H9 (cell line): Measurements from ENCODE around the gene UPK3A. TPM values are rescaled to one million over a fixed set of nuclear protein-coding genes. Genes with fewer than 3 reads are reported as not detected.

Experiments
- DNase-seq: peaks from one replicate; pipeline ENCODE4 v3.0.0-alpha.2; 2017
- H2AFZ ChIP-seq: one replicate; pipeline ENCODE4 v1.6.1; 2013; ENCODE audit warnings: mild to moderate bottlenecking, low read length, control low read depth, moderate library complexity
- H2AK5ac ChIP-seq: 2 replicates; pipeline ENCODE4 v1.6.1; 2013; ENCODE audit warnings: low read length, control low read depth, mixed read lengths; ENCODE audit not compliant: insufficient read length
- H2BK120ac ChIP-seq: one replicate; pipeline ENCODE4 v1.6.1; 2013; ENCODE audit warnings: low read depth, mild to moderate bottlenecking, low read length, control low read depth, inconsistent platforms; ENCODE audit not compliant: poor library complexity, severe bottlenecking
- H2BK12ac ChIP-seq: 2 replicates; pipeline ENCODE4 v1.6.1; 2013; ENCODE audit warnings: low read length, control low read depth, mixed read lengths, low read depth; ENCODE audit not compliant: insufficient read length
- H2BK15ac ChIP-seq: 2 replicates; pipeline ENCODE4 v1.6.1; 2013; ENCODE audit warnings: low read depth, low read length, control low read depth
- H2BK20ac ChIP-seq: one replicate; pipeline ENCODE4 v1.6.1; 2013; ENCODE audit warnings: low read depth, mild to moderate bottlenecking, low read length, control low read depth, inconsistent platforms; ENCODE audit not compliant: poor library complexity, severe bottlenecking
- H2BK5ac ChIP-seq: 2 replicates; pipeline ENCODE4 v1.6.1; 2013; ENCODE audit warnings: low read length, control low read depth, mixed read lengths; ENCODE audit not compliant: insufficient read length
- H3K14ac ChIP-seq: 2 replicates; pipeline ENCODE4 v1.6.1; 2013; ENCODE audit warnings: low read length, control low read depth; ENCODE audit not compliant: insufficient read depth
- H3K18ac ChIP-seq: 2 replicates; pipeline ENCODE4 v1.6.1; 2013; ENCODE audit warnings: low read depth, mild to moderate bottlenecking, mixed read lengths, low read length, control low read depth; ENCODE audit not compliant: insufficient read length
- H3K23ac ChIP-seq: 2 replicates; pipeline ENCODE4 v1.6.1; 2013; ENCODE audit warnings: low read length, control low read depth, mixed read lengths, low read depth; ENCODE audit not compliant: insufficient read length
- H3K23me2 ChIP-seq: 2 replicates; pipeline ENCODE4 v1.6.1; 2013; ENCODE audit warnings: low read depth, mild to moderate bottlenecking, mixed read lengths, low read length, control low read depth; ENCODE audit not compliant: insufficient read length, poor library complexity, severe bottlenecking
- H3K27ac ChIP-seq: 2 replicates; pipeline ENCODE4 v1.5.1; 2013; ENCODE audit warnings: low read length, control low read depth, mixed read lengths, low read depth; ENCODE audit not compliant: insufficient read length
- H3K27me3 ChIP-seq: 2 replicates; pipeline ENCODE4 v1.6.1; 2013; ENCODE audit warnings: low read length, control low read depth, inconsistent platforms; ENCODE audit not compliant: insufficient read depth
- H3K4ac ChIP-seq: 2 replicates; pipeline ENCODE4 v1.6.1; 2013; ENCODE audit warnings: low read depth, mild to moderate bottlenecking, control low read depth, inconsistent platforms, low read length, moderate library complexity
- H3K4me1 ChIP-seq: 2 replicates; pipeline ENCODE4 v1.6.1; 2013; ENCODE audit warnings: low read length, control low read depth, inconsistent platforms; ENCODE audit not compliant: insufficient read depth
- H3K4me2 ChIP-seq: 2 replicates; pipeline ENCODE4 v1.6.1; 2013; ENCODE audit warnings: low read length, control low read depth, mixed read lengths; ENCODE audit not compliant: insufficient read length, insufficient read depth
- H3K56ac ChIP-seq: 2 replicates; pipeline ENCODE4 v1.6.1; 2013; ENCODE audit warnings: low read depth, mild to moderate bottlenecking, mixed read lengths, low read length, control low read depth; ENCODE audit not compliant: insufficient read length
- H3K79me1 ChIP-seq: 2 replicates; pipeline ENCODE4 v1.6.1; 2013; ENCODE audit warnings: low read depth, mild to moderate bottlenecking, moderate library complexity, low read length, control low read depth, inconsistent platforms; ENCODE audit not compliant: insufficient read depth, poor library complexity, severe bottlenecking
- H3K79me2 ChIP-seq: 2 replicates; pipeline ENCODE4 v1.6.1; 2013; ENCODE audit warnings: low read length, control low read depth, inconsistent platforms; ENCODE audit not compliant: insufficient read depth
- H3K9ac ChIP-seq: 2 replicates; pipeline ENCODE4 v1.6.1; 2013; ENCODE audit warnings: low read length, control low read depth, mixed read lengths; ENCODE audit not compliant: insufficient read length; ENCODE audit errors: extremely low read depth
- H3K9me3 ChIP-seq: one replicate; pipeline ENCODE4 v1.6.1; 2013; ENCODE audit warnings: low read depth, low read length, inconsistent platforms; ENCODE audit not compliant: control insufficient read depth
- H3T11ph ChIP-seq: one replicate; pipeline ENCODE4 v1.6.1; 2013; ENCODE audit warnings: mild to moderate bottlenecking, low read length, control low read depth, inconsistent platforms
- H4K20me1 ChIP-seq: one replicate; pipeline ENCODE4 v1.6.1; 2013; ENCODE audit not compliant: control insufficient read depth, insufficient read length, insufficient read depth
- H4K5ac ChIP-seq: 2 replicates; pipeline ENCODE4 v1.6.1; 2013; ENCODE audit warnings: low read depth, mild to moderate bottlenecking, mixed read lengths, low read length, control low read depth; ENCODE audit not compliant: insufficient read length
- H4K8ac ChIP-seq: replicated peaks from 2 replicates; pipeline ENCODE4 v1.6.1; 2013; ENCODE audit warnings: low read length, control low read depth, mixed read lengths, low read depth; ENCODE audit not compliant: insufficient read length
- H4K91ac ChIP-seq: 2 replicates; pipeline ENCODE4 v1.6.1; 2013; ENCODE audit warnings: low read depth, mild to moderate bottlenecking, moderate library complexity, mixed read lengths, low read length, control low read depth; ENCODE audit not compliant: insufficient read length
- H3K27ac Mint-ChIP-seq, 3 experiments: 2 replicates in 2 of 3; 3 replicates in 1 of 3; pipeline ENCODE4 v1.8.0; 2020 to 2021; ENCODE audit warnings: mixed read lengths in 3 of 3, mild to moderate bottlenecking in 1 of 3, moderate library complexity in 1 of 3
- H3K27me3 Mint-ChIP-seq: 2 replicates; pipeline ENCODE4 v1.8.0; 2021; ENCODE audit warnings: low read depth, mild to moderate bottlenecking, moderate library complexity, mixed read lengths
- H3K36me3 Mint-ChIP-seq, 3 experiments: 2 replicates in 2 of 3; 3 replicates in 1 of 3; pipeline ENCODE4 v1.8.0; 2020 to 2021; ENCODE audit warnings: low read depth in 3 of 3, mixed read lengths in 3 of 3; ENCODE audit not compliant: insufficient read depth in 1 of 3
- H3K4me1 Mint-ChIP-seq, 2 experiments: 2 replicates each; pipeline ENCODE4 v1.8.0; 2020; ENCODE audit warnings: mixed read lengths in 2 of 2
- H3K4me3 Mint-ChIP-seq, 2 experiments: 2 replicates in 1 of 2; 3 replicates in 1 of 2; pipeline ENCODE4 v1.8.0; 2020 to 2021; ENCODE audit warnings: mild to moderate bottlenecking in 2 of 2, mixed read lengths in 2 of 2, moderate library complexity in 1 of 2
- H3K9me3 Mint-ChIP-seq, 2 experiments: 2 replicates in 1 of 2; 3 replicates in 1 of 2; pipeline ENCODE4 v1.8.0; 2020; ENCODE audit warnings: mild to moderate bottlenecking in 2 of 2, mixed read lengths in 2 of 2, moderate library complexity in 1 of 2
- WGBS: extraction: QIAGEN DNeasy Blood & Tissue Kit; methylation state at CpG from one replicate; pipeline ENCODE4 v1.1.7; 2013; ENCODE audit warnings: missing lambda C conversion rate, low lambda C conversion rate, mixed read lengths; ENCODE audit not compliant: insufficient read length; ENCODE audit errors: extremely low coverage; 5-methylcytosine and 5-hydroxymethylcytosine counted together
- total RNA-seq: library from RNA; stranded (reverse); gene quantifications from 2 replicates; pipeline ENCODE4 v1.2.1, GENCODE V29; 2021
- TF ChIP-seq, protein P1 (sequence below): fragments of 200-600 bp; sonication (generic); conservative IDR thresholded peaks from 3 replicates; pipeline ENCODE4 v1.8.0; 2021; ENCODE audit warnings: antibody characterized with exemption, mild to moderate bottlenecking

Gene UPK3A
- total RNA-seq, 1 experiment from 2014 or later = not detected

DNA sequence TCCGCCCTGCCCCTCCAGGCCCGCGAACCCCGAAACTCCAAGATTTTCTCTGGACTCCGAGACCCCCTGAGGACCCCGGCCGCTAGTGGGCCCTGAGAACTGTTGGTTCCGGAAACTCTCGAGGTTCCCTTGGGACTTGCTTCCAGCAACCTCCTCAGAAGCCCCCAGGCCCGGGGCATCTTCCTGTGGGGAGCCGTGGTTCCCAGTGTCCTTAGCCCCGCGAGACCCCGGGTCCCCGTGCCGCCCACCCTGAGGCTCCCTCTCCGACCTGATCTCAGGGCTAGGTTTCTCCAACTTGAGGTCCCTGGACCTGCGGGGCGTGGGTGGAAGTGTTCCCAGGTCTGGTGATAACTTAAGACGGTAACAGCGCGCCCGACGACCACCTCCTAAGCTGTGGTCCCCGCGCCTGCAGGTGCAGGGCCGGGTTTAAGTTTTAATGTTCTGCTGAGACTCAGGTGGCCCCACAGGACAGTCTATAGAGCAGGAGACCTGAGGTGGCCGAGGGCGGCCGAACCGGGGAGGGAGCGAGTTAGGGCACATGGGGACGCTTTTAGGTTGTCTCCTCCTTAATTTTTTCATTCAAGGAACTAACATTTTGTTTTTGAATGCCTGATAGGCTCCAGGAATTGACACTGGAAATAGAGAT, 25.7 kb downstream of the UPK3A start:
- Histone ChIP-seq H3K4me1 (peaks cover 4% of the 10 kb centered on the region; the same call in 1 of the 2 replicates), H3K9me3 (no peaks in the 10 kb centered on the region), H2BK15ac (no peak overlapping the region), H3K14ac (no peak overlapping the region; the same call in 1 of the 2 replicates), H3K79me1 (no peaks in the 10 kb centered on the region), H3K27ac (no peak overlapping the region), H4K5ac (no peak overlapping the region), H3T11ph (no peak overlapping the region), H3K23me2 (peaks cover 13% of the 10 kb centered on the region), H2AFZ (no peak overlapping the region), H3K56ac (no peak overlapping the region), H3K9ac (no peak overlapping the region), H3K4ac (no peak overlapping the region), H3K79me2 (no peaks in the 10 kb centered on the region; the same call in 1 of the 2 replicates), H2BK5ac (no peak overlapping the region), H4K8ac (no peak overlapping the region), H2BK20ac (no peak overlapping the region), H2BK12ac (no peak overlapping the region), H4K91ac (no peak overlapping the region), H3K18ac (no peak overlapping the region), H3K4me2 (peak overlapping the region; percentile 76), H2AK5ac (no peak overlapping the region), H2BK120ac (no peak overlapping the region), H3K27me3 (no peaks in the 10 kb centered on the region), H3K23ac (no peak overlapping the region), H4K20me1 (no peaks in the 10 kb centered on the region)
- H3K4me1 Mint-ChIP-seq = peaks cover 29 to 38% of the 10 kb centered on the region in 2 experiments
- no CpG with 5 or more reads among the region's 33 CpGs for WGBS
- no peaks in the 10 kb centered on the region for H3K9me3 Mint-ChIP-seq
- peaks cover 9% of the 10 kb centered on the region for H3K27me3 Mint-ChIP-seq
- peak overlapping the region in 1 of 3 experiments; percentile 73; a peak in 2 of 7 replicates for H3K27ac Mint-ChIP-seq
- peaks cover 4 to 7% (median 6%) of the 10 kb centered on the region in 3 experiments; a peak in 3 of 7 replicates for H3K36me3 Mint-ChIP-seq
- DNase-seq = no peak
- H3K4me3 Mint-ChIP-seq = peak overlapping the region; percentile 79 to 88
- TF ChIP-seq, protein P1, sequence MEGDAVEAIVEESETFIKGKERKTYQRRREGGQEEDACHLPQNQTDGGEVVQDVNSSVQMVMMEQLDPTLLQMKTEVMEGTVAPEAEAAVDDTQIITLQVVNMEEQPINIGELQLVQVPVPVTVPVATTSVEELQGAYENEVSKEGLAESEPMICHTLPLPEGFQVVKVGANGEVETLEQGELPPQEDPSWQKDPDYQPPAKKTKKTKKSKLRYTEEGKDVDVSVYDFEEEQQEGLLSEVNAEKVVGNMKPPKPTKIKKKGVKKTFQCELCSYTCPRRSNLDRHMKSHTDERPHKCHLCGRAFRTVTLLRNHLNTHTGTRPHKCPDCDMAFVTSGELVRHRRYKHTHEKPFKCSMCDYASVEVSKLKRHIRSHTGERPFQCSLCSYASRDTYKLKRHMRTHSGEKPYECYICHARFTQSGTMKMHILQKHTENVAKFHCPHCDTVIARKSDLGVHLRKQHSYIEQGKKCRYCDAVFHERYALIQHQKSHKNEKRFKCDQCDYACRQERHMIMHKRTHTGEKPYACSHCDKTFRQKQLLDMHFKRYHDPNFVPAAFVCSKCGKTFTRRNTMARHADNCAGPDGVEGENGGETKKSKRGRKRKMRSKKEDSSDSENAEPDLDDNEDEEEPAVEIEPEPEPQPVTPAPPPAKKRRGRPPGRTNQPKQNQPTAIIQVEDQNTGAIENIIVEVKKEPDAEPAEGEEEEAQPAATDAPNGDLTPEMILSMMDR = no peak
